Stimulated activated naive CD8-positive, alpha-beta T cell treated with anti-CD3 and anti-CD28 coated beads, Interleukin-15, Interleukin-2, amounts not matched to agents 100 U/mL and 50 U/mL, for 24 hours (primary cell): ENCODE data around the gene CTNNA2.

Experiments used
- ATAC-seq: fragments of 150-1000 bp; cut with Tn5 transposase; one replicate; pipeline ENCODE4 v1.10.0; 2021
- DNase-seq: peaks from one replicate; pipeline ENCODE4 v3.0.0; 2021

The CTNNA2 gene

DNA sequence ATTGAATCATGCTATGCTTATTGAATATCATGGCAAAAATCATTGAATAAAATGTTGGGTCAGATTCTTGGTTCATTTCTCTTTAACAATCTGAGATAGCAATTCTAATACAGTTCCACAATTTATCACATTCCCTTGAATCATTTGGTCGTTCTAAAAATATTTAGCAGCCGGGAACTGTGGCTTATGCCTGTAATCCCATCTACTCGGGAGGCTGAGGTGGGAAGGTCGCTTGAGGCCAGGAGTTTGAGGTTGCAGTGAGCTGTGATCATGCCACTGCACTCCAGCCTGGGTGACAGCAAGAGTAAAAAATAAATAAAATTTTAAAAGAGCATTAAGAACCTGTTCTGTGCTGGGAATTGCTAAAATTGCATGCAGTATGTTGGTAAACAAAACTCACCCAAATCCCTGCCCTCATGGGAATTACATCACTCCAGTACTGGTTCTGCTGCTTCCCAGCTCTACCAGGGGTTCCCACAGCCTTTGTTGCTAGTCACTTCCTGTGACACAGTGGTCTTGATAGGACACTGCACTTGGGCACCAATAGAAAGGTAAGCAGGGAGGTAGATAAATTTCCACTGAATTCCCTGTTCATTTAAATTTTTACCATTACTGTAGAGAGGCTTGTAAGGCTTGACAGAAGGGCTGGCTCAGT is 200.4 kb downstream of the CTNNA2 start:
- no peak for ATAC-seq
- no peak for DNase-seq

DNA sequence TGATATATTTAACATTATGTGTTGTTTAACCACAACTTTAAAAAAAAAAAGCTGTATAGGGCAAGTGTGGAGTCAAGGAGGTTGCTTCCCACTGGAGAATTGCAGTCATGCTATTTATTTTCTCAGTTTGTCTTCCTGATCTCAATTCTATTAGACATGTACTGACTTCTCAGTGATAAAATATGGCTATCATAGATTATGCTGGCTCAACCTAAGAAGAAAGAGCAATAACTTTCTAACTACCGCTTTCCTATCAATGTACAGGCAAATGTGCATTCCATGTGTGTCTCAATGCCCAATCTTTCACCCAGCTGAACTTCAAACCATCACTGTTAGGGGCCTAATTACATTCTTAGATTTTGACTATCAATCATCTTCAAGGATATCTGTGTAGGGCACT is 201.4 kb downstream of the CTNNA2 start:
- no peak for DNase-seq
- ATAC-seq = no peak

DNA sequence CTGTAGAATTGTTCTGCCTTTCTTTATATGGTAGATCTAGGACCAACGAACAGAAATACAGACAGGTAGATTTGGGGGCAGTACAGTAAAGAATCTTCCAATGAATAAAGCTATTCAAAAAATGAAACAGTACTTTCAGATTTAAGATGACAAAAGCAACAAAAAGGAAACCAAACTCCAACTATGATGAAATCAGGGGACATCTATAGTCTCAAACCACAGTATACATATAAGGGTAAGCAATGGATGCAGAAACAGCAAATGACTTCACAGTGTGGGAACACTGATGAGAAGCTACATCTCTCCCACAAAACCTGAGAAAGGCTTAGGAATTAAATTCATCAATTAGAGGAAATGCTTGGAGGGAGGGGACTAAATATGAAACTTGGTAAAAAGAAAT is 202.5 kb downstream of the CTNNA2 start:
- DNase-seq = no peak
- no peak for ATAC-seq

DNA sequence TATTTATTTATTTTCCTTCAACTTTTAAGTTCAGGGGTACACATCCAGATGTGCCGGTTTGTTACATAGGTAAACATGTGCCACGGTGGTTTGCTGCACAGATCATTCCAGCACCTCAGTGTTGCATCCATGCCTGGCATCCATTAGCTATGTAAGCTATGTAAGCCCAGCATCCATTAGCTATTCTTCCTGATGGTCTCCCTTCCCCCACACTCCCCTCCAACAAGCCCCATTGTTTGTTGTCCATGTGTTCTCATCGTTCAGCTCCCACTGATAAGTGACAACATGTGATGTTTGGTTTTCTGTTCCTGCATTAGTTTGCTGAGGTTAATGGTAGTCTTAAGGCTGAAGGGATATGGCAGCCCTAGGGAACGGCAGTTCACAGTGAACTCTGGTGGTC is 203.4 kb downstream of the CTNNA2 start:
- no peak for DNase-seq
- no peak for ATAC-seq

DNA sequence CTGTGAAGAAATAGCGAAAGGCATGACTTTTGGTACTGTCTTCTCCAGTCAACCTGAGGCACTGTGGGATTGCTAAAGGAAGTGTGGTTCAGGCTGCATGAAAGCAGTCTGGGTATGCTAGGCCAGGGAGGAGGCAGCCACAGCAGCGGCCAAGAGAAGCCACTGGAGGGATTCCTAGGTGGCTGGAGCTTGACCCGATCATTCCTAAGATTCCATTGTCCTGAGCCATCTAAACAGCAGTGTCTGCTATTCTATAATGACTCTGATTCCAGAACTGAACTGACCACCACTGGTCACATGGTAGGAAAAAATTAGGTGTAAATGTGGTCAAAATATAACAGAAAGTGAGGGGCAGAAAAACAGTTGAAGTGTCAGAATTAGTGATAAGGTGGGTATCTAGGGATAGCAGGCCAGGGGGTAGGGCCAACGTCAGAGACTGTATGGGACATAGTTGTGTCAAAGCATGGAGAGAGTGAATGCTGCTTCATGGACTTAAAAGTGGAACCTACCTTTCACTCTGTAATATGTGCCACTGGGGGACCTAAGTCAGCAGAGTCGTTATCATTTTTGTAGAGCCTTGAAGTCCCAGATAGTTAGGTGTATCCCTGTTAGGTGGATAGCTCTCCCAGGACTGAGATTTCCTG is 204.6 kb downstream of the CTNNA2 start:
- DNase-seq = no peak

DNA sequence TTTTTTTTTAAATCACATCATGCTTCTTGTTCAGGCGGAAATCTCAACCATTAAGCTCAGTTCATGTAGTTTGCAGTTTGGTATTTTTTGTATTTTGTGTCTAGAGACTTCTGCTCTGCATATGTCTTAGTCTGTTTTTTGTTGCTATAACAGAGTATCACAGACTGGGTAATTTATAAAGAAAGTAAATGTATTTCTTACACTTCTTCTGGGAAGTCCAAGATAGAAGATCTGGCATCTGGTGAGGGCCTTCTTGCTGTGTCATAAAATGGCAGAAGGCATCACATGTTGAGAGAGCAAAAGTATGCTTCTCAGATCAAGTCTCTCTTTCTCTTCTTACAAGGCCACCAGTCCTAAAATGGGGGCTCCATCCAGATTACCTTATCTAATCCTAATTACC is 208.2 kb downstream of the CTNNA2 start:
- DNase-seq = no peak

More for the DNA sequence above, 204.6 kb downstream of the CTNNA2 start:
- no peak for ATAC-seq

DNA sequence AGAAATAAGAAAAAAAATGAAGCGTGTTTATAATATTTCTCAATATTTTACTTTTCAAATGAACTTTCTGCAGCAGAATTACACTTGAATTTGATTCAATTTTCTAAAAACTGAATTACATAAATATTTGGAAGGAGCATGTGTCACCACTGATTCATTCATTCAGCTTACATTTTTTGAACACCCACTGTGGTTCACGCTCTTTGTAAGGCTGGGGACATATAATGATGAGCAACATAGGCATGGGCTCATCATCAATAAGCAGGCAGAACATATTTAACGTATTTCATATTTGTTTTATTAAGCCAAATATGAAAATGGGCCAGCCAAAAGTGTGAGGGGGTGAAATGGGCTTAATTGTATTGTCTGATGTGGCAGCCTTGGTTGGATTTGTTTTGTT is 209.1 kb downstream of the CTNNA2 start:
- no peak for ATAC-seq
- no peak for DNase-seq

More for the DNA sequence above, 208.2 kb downstream of the CTNNA2 start:
- no peak for ATAC-seq

DNA sequence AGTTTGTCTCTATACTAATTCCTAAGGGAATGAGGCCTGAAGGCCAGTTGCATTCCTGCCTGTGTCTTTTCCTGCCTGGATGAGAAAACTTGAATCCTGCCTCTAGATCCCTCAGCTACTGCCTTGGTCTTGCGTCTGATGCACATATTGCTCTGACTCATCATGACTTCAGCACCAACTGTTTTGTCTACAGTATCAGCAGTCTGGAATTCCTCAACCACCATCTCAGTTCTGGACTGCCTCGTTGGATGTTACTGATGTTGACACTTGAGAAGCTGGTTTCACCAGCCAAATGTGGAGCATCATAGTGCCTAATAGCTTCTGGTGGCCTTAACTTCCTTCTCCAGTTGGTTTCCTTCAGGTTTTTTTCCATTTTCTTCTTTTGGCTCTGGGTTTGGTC is 211.0 kb downstream of the CTNNA2 start:
- DNase-seq (no peak), ATAC-seq (no peak)

DNA sequence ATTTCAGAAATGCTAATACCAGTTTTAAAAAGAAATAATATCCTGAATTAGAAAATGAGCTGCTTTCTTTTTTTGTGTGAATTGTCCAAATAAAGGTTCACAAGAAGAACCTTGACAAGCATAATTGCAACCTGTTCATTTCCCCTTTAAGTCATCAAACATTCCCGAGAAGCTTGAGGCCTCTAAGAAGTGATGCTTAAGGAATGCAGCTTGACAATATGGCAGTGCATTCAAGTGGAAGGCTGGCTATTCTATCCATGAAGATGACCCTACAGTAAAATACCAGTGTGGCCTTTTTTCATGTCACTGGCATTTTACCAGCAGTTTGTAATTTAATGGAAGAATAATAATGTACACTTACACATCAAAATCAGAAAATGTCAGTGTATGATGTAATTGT is 216.7 kb downstream of the CTNNA2 start:
- no peak for ATAC-seq
- DNase-seq = no peak

DNA sequence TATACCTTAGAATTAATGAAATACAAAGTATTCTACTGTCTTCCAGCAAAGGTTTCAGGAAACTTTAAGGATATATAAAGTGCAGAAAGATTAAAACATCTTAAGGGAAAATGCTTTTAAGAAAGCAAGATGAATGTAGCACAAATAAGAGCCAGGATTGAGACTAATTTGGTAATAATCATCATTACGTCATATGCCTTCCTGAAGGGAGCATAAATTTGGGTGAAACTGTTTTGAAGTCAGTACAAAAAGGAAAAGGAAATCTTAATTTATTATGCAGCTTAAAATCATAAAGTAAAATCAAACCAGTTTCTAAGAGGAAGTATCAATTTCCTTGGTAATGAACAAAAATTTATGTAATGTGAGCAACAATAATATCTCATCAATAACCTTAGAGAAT is 221.7 kb downstream of the CTNNA2 start:
- no peak for DNase-seq
- no peak for ATAC-seq

DNA sequence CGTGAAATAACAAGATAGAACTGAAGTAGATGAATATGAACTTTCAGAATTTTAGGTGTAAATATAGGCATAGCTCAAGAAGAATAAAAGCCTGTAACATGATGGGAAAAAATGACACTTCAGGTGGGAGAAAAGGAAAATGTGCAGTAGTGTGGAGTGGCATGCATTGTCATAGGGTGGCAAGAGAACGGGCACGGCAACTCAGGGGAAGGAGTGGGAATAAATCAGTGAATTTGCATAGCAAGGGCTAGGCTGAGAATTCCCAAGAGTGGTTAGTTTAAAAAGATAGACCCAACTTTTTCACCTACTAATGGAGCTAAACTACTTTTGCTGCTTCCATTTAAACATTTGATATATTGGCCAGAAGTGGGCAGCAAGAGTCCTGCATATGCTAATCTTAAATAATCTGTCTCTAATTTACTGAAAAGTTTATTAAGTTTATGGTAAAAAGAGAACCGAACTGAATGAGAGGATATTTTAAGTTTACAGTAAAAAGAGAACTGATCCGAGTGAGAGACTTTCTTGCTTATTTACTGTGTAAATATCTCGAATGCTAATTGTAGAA is 228.1 kb downstream of the CTNNA2 start:
- no peak for ATAC-seq
- DNase-seq = no peak

DNA sequence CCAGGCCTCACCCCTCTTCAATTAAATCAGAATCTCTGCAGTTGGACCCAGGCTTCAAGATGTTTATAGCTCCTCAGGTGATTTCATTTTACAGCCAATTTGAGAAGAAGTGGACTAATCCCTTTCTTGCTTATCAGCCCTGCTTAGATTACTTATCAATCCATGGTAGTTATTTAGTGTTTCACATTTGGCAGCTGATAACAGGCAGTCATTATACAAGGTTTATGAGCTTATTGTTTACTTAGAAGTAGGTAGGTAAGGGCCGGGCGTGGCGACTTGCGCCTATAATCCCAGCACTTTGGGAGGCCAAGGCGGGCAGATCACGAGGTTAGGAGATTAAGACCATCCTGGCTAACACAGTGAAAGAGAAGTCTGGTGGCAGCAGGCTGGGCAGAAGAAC is 237.5 kb downstream of the CTNNA2 start:
- ATAC-seq (no peak), DNase-seq (no peak)

DNA sequence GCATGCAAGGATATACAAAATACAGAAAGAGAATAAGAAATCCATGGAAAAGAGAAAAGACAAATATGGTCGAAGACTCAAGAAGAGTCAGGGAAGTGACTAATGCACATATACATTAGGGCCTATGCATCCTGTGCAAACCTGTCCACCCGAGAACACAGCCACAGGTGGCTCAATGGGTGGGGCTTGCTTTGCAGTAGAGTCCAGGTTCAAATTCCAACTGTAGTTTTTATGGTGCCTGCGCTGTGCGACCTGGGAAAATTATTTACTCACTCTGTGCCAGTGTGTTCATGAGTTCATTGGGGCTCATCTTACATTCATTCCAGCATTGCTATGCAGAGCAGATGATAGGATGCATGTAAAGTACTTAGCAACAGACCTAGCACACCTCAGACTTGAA is 244.7 kb downstream of the CTNNA2 start:
- no peak for DNase-seq
- no peak for ATAC-seq

DNA sequence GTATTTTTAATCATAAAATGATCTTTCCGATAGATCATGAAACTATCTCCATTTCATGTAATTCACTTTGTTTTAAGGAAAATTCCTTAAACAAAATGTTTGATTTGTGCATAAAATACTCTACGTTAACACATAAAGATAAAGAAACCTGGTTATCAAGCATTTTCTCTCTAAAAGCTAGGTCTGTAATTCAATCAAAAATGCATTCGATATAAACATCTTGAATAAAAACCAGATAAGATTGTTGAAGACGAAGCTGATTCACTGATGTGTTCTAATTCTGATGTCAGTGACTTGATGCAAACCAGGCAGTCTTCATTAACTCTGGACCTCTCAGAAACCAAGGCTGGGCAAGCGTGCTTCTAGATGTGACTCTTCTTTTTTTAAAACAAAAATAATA is 245.2 kb downstream of the CTNNA2 start:
- DNase-seq = no peak
- no peak for ATAC-seq

DNA sequence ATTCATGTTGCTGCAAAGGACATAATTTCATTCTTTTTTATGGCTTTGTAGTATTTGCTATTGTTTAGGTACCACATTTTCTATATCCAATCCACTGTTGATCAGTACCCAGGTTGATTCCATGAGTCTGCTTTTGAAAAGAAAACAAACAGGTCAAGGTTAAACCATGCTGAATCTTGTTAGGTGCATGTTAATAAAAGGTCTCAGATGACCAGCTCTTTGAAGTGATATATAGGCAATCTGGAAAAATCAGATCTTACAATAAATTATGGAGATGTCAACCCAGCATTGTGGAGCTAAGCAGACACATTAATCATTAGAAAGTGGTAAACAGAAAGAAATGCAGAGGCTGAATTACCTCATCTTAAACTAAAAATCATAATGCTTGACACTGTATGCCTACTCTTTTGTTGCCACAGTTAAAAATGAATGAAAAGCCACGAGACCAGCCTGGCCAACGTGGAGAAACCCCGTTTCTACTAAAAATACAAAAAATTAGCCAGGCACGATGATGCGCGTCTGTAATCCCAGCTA is 246.0 kb downstream of the CTNNA2 start:
- DNase-seq = no peak
- no peak for ATAC-seq

DNA sequence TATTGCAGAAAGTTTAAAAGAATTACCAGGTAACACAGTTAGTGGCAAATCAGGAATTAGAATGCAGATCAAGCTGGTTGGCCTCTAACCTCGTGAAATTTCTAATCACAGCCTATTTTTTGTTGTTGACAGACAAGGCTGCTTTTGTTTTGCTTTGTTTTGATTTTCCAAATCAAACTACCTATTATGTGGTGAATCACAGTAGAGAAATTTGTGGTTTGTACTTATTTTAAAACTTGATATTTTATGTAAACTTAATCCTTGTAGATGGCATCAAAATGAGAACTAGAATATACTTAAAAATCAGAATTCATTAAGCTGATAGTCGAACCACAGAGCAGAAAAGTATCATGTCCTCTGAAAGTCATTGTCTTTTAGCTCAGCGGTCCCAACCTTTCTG is 258.1 kb downstream of the CTNNA2 start:
- no peak for DNase-seq

DNA sequence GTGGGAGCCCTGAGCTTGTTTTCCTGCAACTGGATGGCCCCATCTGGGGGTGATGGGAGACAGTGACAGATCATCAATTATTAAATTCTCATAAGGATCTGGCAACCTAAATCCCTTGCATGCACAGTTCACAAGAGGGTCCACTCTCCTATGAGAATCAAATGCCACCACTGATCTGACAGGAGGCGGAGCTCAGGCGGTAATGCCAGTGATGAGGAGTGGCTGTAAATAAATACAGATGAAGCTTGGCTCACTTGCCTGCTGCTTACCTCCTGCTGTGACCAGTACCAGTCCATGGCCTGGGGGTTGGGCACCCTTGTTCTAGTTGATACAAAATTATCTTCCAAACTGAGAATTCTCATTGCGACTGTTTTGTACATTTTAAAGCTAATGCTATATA is 258.6 kb downstream of the CTNNA2 start:
- no peak for DNase-seq
- ATAC-seq = no peak

More for the DNA sequence above, 258.1 kb downstream of the CTNNA2 start:
- no peak for ATAC-seq

DNA sequence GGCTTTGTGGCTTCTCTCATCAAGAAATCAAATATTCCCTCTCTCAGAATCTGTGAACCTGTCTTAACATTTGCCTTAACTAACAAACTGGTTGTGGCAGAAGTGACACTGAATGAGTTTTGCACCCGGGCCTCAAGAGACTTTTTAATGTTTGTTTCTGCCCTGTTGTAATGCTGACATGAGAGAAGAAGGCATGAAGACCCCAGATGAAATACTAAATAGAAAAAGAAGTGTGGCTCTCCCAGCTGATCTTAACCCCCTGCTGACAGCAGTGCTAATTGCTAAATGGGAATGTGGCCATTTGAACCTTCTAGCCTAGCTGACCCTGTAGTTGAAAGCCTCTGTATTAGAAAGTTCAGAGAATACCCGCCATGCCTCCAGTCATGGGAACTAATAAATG is 261.2 kb downstream of the CTNNA2 start:
- DNase-seq = no peak

DNA sequence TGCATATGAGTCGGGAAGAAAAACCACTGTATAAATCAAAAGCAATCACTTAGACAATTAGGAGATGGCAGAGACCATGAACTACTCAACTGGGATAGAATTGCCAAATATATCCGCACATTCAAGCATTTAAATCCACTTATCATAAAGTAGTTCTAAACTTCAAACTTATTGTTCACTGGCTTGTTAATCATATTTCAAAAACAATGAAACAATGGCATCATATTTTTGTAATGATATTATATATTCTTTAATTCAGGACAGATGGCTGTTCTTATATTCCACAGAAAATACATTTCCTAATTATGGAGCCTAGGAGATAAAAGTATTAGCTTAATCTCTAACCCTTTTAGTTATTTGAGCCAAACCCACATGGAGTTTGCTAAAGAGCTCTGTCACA is 263.6 kb downstream of the CTNNA2 start:
- ATAC-seq = no peak
- no peak for DNase-seq

More for the DNA sequence above, 261.2 kb downstream of the CTNNA2 start:
- ATAC-seq = no peak

DNA sequence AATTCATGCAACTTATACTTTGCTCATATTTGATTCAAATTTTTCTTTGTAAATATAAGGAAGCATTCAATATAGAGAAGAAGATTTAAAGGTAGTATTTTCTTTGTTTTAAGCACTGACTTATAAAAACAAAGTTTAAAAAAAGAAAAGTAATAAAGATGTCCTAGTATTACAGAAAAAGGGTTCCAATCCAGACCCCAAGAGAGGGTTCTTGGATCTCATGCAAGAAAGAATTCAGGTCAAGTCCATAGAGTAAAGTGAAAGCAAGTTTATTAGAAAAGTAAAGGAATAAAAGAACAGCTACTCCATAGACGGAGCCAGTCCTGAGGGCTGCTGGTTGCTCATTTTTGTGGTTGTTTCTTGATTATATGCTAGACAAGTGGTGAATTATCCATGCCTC is 267.9 kb downstream of the CTNNA2 start:
- no peak for ATAC-seq

DNA sequence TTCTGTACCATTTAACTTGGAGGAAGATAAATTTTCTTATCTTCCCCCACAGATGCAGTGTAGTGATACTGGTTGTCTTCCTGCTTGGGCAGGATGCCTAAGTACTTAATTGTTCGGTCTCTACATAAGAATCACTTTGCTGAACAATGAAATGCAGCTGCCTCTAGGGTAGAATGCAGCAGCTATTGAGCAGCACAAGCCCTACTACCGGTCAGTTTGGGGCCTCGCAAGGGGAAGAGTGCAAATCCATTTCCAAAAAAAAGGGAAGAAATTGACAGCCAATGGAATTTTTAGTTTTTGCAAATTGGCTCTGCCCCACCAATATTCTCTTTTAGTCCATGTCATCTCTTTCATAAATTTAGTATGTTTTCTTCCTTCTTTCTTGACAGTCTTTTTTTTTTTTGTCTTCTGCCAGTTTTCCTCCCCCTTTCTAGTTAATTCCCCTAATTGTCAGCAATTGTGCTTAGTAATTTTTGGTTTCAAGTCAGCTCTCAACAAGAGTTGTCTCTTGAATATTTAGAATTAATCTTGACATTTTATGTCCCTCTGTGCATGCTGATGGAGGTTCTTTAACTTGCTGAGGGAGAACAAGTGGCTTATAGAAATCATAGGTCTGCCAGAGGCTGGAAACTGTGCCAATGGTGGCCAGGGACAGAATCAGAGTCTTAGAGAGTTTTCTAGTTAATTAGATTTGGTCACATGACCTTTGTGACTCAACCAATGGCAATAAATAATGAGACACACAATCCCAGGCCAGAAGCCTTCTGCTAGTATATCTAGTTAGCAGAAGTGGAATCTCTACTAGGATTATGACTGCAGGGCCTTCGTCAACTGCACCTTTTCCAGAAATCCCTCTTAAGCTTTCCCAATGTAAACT is 270.0 kb downstream of the CTNNA2 start:
- ATAC-seq = no peak
- no peak for DNase-seq

More for the DNA sequence above, 267.9 kb downstream of the CTNNA2 start:
- DNase-seq = no peak

DNA sequence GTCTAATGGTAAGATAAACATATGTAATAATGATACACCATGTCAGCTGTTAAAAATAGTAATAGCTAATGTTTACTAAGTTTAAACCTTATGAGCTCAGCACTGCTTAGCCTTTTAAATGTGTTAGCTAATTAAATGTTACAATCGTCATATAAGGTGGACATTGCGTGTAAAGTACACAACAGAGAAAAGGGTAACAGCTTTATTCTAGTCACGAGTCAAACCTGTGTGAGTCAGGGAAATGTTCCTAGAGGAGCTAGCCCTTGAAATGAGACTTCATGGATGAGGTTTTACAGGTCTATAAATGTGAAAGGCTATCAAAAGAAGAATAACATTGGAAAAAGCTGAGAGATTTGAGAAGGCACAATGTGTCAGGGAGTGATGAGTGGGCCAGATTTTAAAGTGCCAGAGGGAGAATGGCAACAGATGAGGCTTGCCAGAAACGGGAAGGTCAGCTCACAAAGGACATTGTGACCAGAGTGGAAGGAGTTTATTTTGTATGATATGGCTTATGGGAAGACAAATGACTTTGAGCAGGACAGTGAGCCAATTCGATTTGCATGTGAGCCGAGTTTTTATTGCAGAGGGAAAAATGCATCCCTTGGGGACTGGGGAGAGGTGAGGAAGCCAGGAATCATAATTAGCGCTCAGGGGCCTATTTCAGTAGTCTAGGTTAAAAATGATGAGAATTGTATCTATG is 276.3 kb downstream of the CTNNA2 start:
- no peak for ATAC-seq
- no peak for DNase-seq
